HG03571 (cell line): ENCODE measurements around the gene OPA1.

ENCODE experiments used
- ATAC-seq: cut with Tn5 transposase; IDR thresholded peaks from one replicate; pipeline ENCODE4 v1.9.1; 2021; ENCODE audit not compliant: unreplicated experiment

OPA1 gene

GRCh38 chr3:193641440-193641775, 48.4 kb downstream of the OPA1 start:
- ATAC-seq, result no peak

GRCh38 chr3:193645806-193646205, 52.8 kb downstream of the OPA1 start:
- no peak for ATAC-seq

DNA sequence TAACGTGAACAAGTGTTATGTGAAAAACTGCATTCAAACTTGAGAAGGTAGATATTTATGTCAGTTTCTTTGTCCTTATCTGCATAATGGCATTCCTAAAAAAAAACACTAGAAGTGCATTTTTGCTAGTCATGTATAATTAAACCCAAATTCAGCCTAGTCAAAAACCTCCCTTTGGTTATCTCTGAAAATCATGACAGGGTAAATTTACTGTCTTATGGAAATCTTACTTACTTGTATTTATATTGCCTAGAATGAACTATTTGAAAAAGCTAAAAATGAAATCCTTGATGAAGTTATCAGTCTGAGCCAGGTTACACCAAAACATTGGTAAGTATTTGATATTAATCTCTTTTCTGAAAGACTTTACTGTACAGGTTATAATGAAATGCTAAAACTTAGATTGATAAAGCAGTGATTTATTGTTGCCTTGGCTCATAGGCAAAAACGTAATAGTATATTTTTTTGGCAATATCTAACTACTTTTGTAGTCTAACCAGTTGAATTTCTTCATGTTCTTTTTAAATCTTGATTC, 55.6 kb downstream of the OPA1 start:
- ATAC-seq, result no peak

DNA sequence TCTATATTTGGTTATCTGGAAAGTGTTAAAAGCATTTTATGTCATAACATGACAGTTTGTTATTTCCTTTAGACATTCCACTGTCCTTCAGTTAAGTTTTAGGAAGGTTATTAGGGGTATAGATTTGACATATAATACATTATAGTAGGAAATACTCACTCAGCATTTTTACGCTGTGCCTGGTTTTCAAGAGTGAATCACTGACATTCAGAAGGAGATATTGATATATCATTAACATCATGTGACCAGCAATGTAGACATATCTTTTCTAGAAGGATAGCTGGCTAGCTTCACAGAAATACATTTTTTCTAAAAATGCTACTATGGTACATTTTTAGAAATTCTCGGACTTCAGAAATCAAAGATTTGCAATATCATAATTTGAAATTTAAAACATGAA, 57.6 kb downstream of the OPA1 start:
- ATAC-seq, result no peak

DNA sequence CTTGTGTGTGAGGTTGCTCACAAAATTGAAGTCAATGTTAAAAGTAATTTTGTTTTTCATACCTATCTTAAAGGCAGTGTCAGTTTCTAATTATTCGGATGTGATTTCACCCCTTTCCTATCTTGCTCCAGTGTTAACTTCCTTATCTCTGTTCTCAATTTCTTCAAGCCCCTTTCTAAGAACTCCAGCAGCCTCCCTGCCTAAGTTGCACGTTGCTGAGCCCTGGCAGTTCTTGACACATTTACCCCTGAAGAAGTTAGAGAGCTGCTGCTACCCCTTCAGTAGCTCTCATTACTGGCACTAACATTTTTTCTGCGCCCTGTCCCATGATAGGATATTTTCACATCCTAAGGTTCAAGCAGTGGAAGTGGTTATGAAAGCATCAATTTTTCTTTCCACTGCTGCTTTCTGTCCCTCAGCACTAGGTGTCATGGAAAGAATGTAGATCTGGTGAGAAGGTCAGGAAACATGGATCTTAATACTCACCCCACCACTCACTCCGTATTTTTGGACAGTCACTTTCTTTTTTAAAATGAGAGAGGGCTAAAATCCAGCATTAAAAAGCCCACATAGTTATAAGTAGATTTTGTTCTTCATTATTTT, 62.9 kb downstream of the OPA1 start:
- no peak for ATAC-seq

- ATAC-seq, result no peak
Measured at GRCh38 chr3:193656445-193656844, 63.4 kb downstream of the OPA1 start.

GRCh38 chr3:193656878-193657282, 63.9 kb downstream of the OPA1 start:
- no peak for ATAC-seq

GRCh38 chr3:193660171-193660570, 67.2 kb downstream of the OPA1 start:
- no peak for ATAC-seq

DNA sequence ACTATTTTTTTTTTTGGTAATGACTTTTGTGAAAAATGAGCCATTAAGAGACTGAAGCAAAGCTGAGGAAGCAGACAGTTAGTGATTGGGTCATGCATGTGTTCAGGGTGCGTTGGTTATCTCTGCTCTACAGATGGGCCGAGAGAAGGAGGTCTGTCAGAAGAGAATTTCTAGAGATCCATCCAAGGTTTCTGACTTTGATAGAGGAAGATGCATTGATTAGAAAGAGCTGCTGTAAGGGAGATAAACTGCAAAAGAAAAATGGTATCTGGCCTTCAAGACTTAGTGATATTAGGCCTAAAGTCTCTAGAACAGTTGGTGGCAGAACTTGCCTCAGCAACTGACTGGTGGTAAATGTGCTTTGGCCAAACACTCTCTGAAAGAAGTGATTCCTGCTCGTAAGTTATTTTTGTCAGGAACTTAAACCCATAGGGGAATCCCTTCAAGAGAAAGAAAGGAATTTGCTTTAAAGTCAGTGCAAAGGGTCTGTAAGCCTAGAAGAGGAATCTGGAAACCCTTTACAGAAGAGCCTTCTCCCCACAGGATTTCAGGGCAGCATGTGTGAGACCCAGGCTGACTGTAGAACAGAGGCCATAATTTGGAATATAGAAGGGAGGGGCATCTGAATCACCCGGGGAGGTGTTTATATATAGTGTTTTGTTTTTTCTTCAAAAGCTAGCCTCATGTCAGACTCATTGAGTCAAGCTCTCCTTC, 67.8 kb downstream of the OPA1 start:
- no peak for ATAC-seq

DNA sequence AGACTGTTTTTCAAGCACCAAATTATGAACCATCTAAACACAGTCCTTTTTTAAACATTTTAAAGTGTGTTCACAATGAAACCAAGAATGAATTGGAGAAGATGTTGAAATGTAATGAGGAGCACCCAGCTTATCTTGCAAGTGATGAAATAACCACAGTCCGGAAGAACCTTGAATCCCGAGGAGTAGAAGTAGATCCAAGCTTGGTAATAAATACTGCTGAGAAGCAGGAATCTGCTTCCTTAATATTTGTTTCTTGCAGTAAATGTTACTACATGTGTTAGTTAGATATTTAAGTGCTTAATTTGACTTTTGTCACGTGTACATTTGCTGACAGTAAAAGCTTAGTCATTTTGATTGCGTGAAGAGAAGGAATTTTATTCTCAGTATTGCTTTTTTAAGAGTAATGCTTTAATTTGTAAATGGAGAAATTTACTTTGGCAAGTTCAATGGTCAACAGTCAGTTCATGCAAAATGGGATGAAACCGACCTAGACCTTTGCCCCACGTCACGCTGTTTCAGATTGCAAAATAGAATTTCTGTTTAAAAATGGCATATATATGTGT, 69.8 kb downstream of the OPA1 start:
- no peak for ATAC-seq

DNA sequence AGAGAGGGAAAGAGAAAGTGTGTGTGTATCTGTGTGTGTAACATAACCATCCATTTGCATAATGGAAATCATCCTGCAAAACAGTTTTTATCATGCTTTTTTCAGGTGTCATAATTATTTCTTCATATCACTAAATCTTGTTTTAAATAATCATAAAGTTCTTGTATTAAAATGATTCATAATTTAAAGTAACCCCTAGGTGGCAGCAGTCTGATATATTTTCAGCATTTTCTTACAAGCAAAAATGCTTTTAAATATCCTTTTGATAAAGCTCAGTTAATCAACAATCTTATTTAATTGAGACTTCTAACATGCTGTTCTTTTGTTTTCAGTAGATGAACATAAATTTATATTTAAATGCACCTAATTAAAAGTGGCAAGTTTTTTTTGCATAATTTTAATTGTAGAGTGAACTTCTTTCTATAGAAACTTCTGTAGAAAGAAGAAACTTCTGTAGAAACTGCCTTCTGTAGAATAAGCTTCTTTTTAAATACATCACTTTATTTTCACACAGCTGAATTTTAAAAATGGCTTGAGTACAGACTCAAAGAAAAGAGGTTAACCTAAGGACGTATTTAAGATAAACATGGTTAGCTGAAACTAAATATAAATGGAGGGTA, 72.5 kb downstream of the OPA1 start:
- ATAC-seq, result no peak

- no peak for ATAC-seq
Measured at GRCh38 chr3:193673845-193674244, 80.8 kb downstream of the OPA1 start.

GRCh38 chr3:193674714-193675113, 81.7 kb downstream of the OPA1 start:
- no peak for ATAC-seq

DNA sequence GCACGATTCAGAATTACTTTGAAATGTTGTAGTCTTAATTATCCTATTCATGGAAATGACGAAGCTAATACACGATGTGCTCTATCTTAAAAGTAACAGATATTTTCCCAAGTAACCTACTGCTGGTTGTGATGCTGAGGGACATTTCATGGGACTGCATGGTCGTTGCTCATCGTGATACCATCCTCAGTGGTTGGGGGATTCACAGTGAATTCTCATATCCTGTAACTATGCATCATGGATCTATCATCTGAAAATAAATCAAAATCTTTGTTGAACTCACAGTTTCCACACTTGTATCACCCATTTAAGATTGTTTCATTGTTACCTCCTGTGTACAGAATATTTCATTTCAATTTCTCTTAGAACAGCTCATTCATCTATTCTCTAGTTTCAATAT, 84.7 kb downstream of the OPA1 start:
- no peak for ATAC-seq

DNA sequence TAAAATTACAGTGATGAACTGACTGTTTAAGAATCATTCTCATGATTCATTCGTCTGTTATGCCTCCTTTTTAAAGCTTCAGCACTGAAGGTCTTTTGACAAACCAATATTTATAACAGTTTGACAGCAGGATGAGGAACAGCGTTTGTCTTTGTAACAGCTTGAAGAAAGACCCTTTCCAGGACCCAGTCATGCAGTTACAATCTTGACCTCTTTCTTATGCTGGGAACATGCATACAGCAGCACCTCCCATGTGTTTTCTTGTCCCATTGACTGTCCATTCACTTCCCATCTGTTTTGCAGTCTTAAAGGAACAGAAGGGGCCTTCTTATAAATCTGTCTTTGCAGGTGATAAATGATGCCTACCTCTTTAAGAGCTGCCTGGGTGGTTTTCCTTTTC, 87.2 kb downstream of the OPA1 start:
- ATAC-seq, result no peak

GRCh38 chr3:193681631-193682030, 88.6 kb downstream of the OPA1 start:
- ATAC-seq, result no peak

- ATAC-seq, result no peak
Measured at GRCh38 chr3:193686665-193687483, 93.9 kb downstream of the OPA1 start.

DNA sequence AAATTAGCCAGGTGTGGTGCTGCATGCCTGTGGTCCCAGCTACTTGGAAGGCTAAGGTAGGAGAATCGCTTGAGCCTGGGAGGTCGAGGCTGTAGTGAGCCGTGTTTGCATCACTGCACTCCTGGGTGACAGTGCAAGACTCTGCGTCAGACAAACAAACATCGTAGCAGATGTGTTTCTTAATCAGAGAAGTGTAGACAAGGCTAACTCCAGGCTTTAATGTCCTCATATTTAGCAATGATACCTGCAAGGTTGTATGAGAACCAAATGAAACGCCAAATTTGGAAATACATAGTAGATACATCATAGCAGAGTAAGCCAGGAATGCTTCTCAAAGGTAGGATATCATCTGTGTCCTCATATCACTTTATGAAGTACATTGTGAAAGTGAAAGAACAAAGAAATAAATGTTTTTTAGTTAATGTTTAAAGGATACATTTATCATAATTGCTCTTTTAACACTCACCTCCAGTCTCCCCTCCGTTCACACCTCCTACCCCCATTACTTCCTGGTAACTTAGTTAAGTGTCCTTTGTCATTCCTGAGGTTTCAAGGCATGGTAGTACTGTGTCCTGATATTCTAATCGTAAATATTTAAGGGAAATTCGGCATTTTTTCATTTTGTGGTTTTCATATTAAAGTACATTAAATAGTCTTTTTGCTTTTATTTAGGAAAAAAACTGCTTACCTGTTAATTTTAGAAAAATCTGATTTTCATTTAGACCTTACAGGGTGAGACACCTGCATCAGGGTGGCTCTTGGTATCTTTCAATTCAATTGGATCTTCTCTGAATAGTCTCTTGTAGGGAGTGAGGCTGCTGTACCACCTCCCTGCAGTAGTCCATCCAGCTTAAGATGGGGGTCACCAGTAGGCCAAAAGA, 96.1 kb downstream of the OPA1 start:
- no peak for ATAC-seq

GRCh38 chr3:193693774-193694173, 100.8 kb downstream of the OPA1 start:
- ATAC-seq, result no peak

DNA sequence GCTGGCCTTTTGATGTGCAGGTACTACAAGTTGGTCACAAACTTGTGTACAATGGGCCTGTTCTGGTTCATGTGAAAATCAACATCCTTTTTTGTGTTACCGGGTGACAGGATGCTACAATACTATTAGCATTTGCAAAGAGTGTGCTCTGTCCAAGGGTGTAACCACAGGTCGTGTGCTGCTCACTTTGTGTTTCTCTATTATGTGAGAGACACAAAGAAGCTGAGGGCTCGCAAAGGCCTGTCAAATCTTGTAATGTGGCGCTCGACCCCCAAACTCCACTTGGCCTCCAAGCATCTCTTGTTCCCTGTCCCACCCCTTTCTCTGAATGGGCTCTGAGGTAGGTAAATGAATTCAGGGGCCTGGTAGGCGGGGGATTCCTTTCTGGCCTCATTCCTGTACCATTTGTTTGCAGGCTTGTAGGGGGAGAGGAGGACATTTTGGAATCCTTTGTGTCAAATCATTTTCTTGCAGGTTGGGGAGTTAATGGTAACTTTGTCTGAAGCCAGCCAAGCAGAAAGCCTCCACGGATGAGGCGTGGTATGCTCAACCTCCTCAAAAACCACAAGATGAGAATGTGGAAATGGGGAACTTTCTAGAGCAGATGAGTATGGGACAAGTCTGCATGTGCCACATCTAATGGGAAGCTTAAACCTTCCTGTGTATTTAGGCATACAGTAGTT, 109.1 kb downstream of the OPA1 start:
- peak; percentile 56 for ATAC-seq
